ENCODE measurements around the gene SELENOP. TPM values are rescaled to one million over a fixed set of nuclear protein-coding genes. Genes with fewer than 3 reads are reported as not detected.

The SELENOP gene
- total and polyA plus RNA-seq, 2 donors (not counting 3 experiments of a cell fraction or from before 2014, with no cell fraction given) = 0.22 to 1.5 TPM

GRCh38 chr5:42800748-42801330 is 10.9 kb downstream of the SELENOP start:
- BruUV-seq (replicated peaks) = no TSS peak
- no peak for FAIRE-seq
- Histone ChIP-seq H4K20me1 (replicated peaks; ENCODE audit: control insufficient read depth, extremely low read depth, insufficient read depth, low read length) (no peaks in the 10 kb centered on the region), H3K9me1 (replicated peaks; ENCODE audit: control insufficient read depth, extremely low read depth, insufficient read depth, low read length) (no peaks in the 10 kb centered on the region), H3K9me3 (replicated peaks; ENCODE audit: control insufficient read depth, insufficient read depth, low read length) (no peaks in the 10 kb centered on the region), H3K27ac (ENCODE audit: insufficient read depth, low read depth, low read length) (no peak overlapping the region), H3K4me1 (ENCODE audit: control insufficient read depth, extremely low read depth, insufficient read depth, low read length) (no peaks in the 10 kb centered on the region), H3K79me2 (ENCODE audit: control insufficient read depth, insufficient read depth, low read length) (no peaks in the 10 kb centered on the region), H3K9ac (replicated peaks; ENCODE audit: extremely low read depth, insufficient read depth, low read length) (no peak overlapping the region), H3K4me2 (ENCODE audit: insufficient read depth, low read length) (no peak overlapping the region), H2AFZ (ENCODE audit: low read depth, low read length) (no peak overlapping the region), H3K36me3 (ENCODE audit: control insufficient read depth in 2 of 2, extremely low read depth in 1 of 2, insufficient read depth in 2 of 2, low read length in 2 of 2) (no peaks in the 10 kb centered on the region), H3K27me3 (ENCODE audit: control insufficient read depth in 2 of 2, insufficient read depth in 2 of 2, low read length in 2 of 2) (no peaks in the 10 kb centered on the region), H3K4me3 (replicated peaks in 1 of 3; ENCODE audit: insufficient read depth in 1 of 3, low read depth in 1 of 3, low read length in 3 of 3) (no peak overlapping the region)
- TF ChIP-seq MYC (IDR thresholded peaks at IDR 0.05; ENCODE audit: low read depth, low read length) (no peak), GATA2 (IDR thresholded peaks at IDR 0.05; ENCODE audit: insufficient read depth, insufficient read length, low read depth, low read length) (no peak), MAX (IDR thresholded peaks at IDR 0.05; ENCODE audit: insufficient read depth, insufficient read length) (no peak), JUN (IDR thresholded peaks at IDR 0.05; ENCODE audit: borderline replicate concordance, insufficient read depth, insufficient read length, low read depth) (no peak), FOS (IDR thresholded peaks at IDR 0.05; ENCODE audit: borderline replicate concordance, insufficient read depth, low read length) (no peak), POLR2AphosphoS5 (IDR thresholded peaks at IDR 0.05; ENCODE audit: insufficient read depth, low read depth, low read length) (no peak), CTCF (IDR thresholded peaks at IDR 0.05; ENCODE audit: extremely low read depth in 1 of 2, insufficient read depth in 1 of 2, low read depth in 1 of 2, low read length in 2 of 2) (no peak), POLR2A (IDR thresholded peaks at IDR 0.05; ENCODE audit: low read depth, low read length) (no peak), EZH2 (IDR thresholded peaks at IDR 0.05; ENCODE audit: borderline replicate concordance, low read depth, low read length, severe bottlenecking) (no peak)
- ChIA-PET CTCF (interaction anchor here (0.9 to 1.4 kb wide), 2 partner anchors 9 to 19 kb away, joined by 3 to 4 read pairs; no protein-coding TSS in a partner anchor), POLR2A (no interaction called here)
- dilution Hi-C loops (cut with MboI; ENCODE audit: extremely low pct_ligation_motif_present, low sequenced_read_pairs) (no loop called here), intact Hi-C loops (cut with micrococcal nuclease) (no loop called here)
- DNase-seq (ENCODE audit: low read depth, low spot score) = no peak

Data from endothelial cell of umbilical vein (primary cell).